Naive thymus-derived CD4-positive, alpha-beta T cell (primary cell): Measurements from ENCODE around the gene CCDC93. TPM values are rescaled to one million over a fixed set of nuclear protein-coding genes. Genes with fewer than 3 reads are reported as not detected.

Experiments used
- ATAC-seq: fragments of 150-1000 bp; cut with Tn5 transposase; 2 replicates; pipeline ENCODE4 v1.10.0; 2021; ENCODE audit warnings: mild to moderate bottlenecking, moderate library complexity
- CTCF ChIA-PET: fragments of 350-600 bp; sonication (Branson Sonifier 250); formaldehyde crosslinking; loops from one replicate; lab custom pipeline; 2021; ENCODE audit warnings: antibody characterized with exemption; lab: Charles Lee
- POLR2A ChIA-PET: fragments of 350-600 bp; sonication (Branson Sonifier 250); formaldehyde crosslinking; loops from one replicate; lab custom pipeline; 2021; ENCODE audit warnings: antibody characterized with exemption, inconsistent platforms; lab: Charles Lee
- DNase-seq, 9 donors: peaks; one replicate each; pipeline versions ENCODE4 v3.0.0 to v3.0.0-alpha.2; 2020 to 2022; ENCODE audit warnings: mixed read lengths in 1 of 9
- H3K27ac ChIP-seq: one replicate; pipeline ENCODE4 v1.7.0; 2013; ENCODE audit warnings: mild to moderate bottlenecking, low read depth, low read length, moderate library complexity
- H3K27me3 ChIP-seq, 2 donors: one replicate each; pipeline ENCODE4 v1.7.0; 2013; ENCODE audit warnings: low read length in 2 of 2, mild to moderate bottlenecking in 2 of 2, moderate library complexity in 2 of 2; ENCODE audit not compliant: control insufficient read depth in 2 of 2, insufficient read depth in 2 of 2
- H3K36me3 ChIP-seq, 3 experiments: 1 replicate in 2 of 3; 2 replicates in 1 of 3; pipeline ENCODE4 v1.7.0; 2013; ENCODE audit warnings: low read length in 3 of 3, mild to moderate bottlenecking in 3 of 3, moderate library complexity in 1 of 3; ENCODE audit not compliant: insufficient read depth in 3 of 3, control insufficient read depth in 2 of 3
- H3K4me1 ChIP-seq, 2 donors: one replicate each; pipeline ENCODE4 v1.7.0; 2013; ENCODE audit warnings: low read length in 2 of 2, mild to moderate bottlenecking in 2 of 2, moderate library complexity in 1 of 2; ENCODE audit not compliant: control insufficient read depth in 2 of 2, insufficient read depth in 2 of 2
- H3K4me3 ChIP-seq: 2 replicates; pipeline ENCODE4 v1.7.0; 2013; ENCODE audit warnings: mild to moderate bottlenecking, low read length
- H3K9me3 ChIP-seq, 3 experiments: 1 replicate in 2 of 3; 2 replicates in 1 of 3; pipeline ENCODE4 v1.7.0; 2013; ENCODE audit warnings: low read length in 3 of 3; ENCODE audit not compliant: control insufficient read depth in 2 of 3
- H3K27ac Mint-ChIP-seq, 9 donors: one replicate each; pipeline ENCODE4 v1.8.0; 2020 to 2022; ENCODE audit warnings: mixed read lengths in 9 of 9, mild to moderate bottlenecking in 8 of 9, moderate library complexity in 5 of 9, inconsistent platforms in 2 of 9
- H3K27me3 Mint-ChIP-seq, 5 donors: one replicate each; pipeline ENCODE4 v1.8.0; 2021 to 2022; ENCODE audit warnings: mixed read lengths in 5 of 5, mild to moderate bottlenecking in 1 of 5
- H3K36me3 Mint-ChIP-seq, 5 donors: one replicate each; pipeline ENCODE4 v1.8.0; 2020 to 2022; ENCODE audit warnings: mixed read lengths in 5 of 5, mild to moderate bottlenecking in 3 of 5, inconsistent platforms in 1 of 5
- H3K4me1 Mint-ChIP-seq, 7 donors: one replicate each; pipeline ENCODE4 v1.8.0; 2020 to 2022; ENCODE audit warnings: mixed read lengths in 7 of 7, mild to moderate bottlenecking in 3 of 7, inconsistent platforms in 1 of 7
- H3K4me3 Mint-ChIP-seq, 10 donors: one replicate each; pipeline ENCODE4 v1.8.0; 2020 to 2022; ENCODE audit warnings: mild to moderate bottlenecking in 10 of 10, mixed read lengths in 10 of 10, moderate library complexity in 6 of 10, inconsistent platforms in 2 of 10
- H3K9me3 Mint-ChIP-seq, 11 donors: one replicate each; pipeline ENCODE4 v1.8.0; 2020 to 2022; ENCODE audit warnings: mixed read lengths in 11 of 11, mild to moderate bottlenecking in 4 of 11, inconsistent platforms in 1 of 11, moderate library complexity in 1 of 11
- intact Hi-C, 2 donors: fragments of 100-400 bp; cut with micrococcal nuclease; formaldehyde crosslinking; loops; one replicate each; pipeline ENCODE4 v1.15.1; 2023
- polyA plus RNA-seq, 2 donors: library from polyadenylated mRNA; unstranded; fragments of 300-500 nt; fragmentation: Illumina TruSeq; gene quantifications; one replicate each; pipeline ENCODE4 v1.2.3, GENCODE V29; 2021
- total RNA-seq, 6 experiments: library from RNA in 5 of 6; stranded (reverse) in 5 of 6; gene quantifications; 1 replicate in 5 of 6; 2 replicates in 1 of 6; pipeline ENCODE4 v1.2.3 and lab custom pipeline; 2021 to 2026

CCDC93 gene
- total and polyA plus RNA-seq, 7 experiments from 2014 or later: 5.9 to 73.9 (median 47.9) TPM

DNA sequence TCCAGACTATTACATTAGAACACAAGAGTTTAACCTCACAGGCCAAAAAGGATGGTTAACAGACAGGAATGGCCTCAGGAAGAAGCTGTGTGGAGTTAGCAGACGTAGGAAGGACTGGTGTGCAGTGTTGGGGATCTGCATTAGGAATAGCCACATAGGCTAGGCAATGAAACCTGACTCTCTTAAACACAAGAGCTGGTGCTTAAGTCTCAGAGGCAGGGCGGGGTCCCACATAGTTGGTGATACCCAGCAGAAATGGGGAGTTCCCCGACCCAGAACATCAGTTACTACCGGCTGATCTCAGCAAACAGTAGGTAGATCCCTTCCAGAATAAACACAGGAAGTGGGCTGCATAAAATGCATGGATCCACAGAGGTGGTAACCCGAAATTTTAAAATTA lies 64.1 kb downstream of the CCDC93 start:
- ATAC-seq: no peak

DNA sequence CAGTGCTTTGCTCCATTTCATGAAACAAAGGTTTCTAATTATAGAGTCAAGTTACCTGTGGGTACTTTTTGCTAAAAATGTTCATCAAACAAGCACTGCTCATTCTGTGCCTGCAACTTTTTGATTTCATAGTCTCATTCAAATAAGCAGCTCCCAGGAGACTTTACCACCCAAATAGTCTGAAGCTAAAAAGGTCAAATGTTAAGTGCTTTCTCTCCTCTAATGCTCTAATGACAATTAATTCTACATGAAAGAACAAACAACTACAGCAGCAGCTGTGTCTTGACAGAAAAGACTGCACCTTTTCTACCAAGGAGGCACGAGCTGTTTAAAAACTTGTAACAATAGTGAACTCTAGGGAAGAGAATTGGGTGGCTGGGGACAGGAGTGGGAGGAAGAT lies 65.3 kb downstream of the CCDC93 start:
- Mint-ChIP-seq H3K27me3 (no peaks in the 10 kb centered on the region), H3K4me1 (peaks cover 0 to 6% (median 0%) of the 10 kb centered on the region in 7 donors), H3K4me3 (no peak overlapping the region), H3K27ac (peak overlapping the region in 1 of 9 donors; percentile 76), H3K36me3 (peaks cover 25 to 85% (median 60%) of the 10 kb centered on the region in 5 donors), H3K9me3 (no peaks in the 10 kb centered on the region)
- ChIA-PET POLR2A (interaction anchor here (0.6 kb wide), 1 partner anchor 130 kb away, joined by 3 read pairs; no protein-coding TSS in a partner anchor), CTCF (no interaction called here)
- Histone ChIP-seq H3K27me3 (no peaks in the 10 kb centered on the region), H3K9me3 (no peaks in the 10 kb centered on the region), H3K4me3 (no peak overlapping the region), H3K36me3 (peaks cover 41 to 95% (median 45%) of the 10 kb centered on the region in 3 experiments), H3K4me1 (no peaks in the 10 kb centered on the region), H3K27ac (no peak overlapping the region)
- intact Hi-C loops: loop anchor here in 1 of 2 donors (10.0 kb wide), 1 partner anchor 124 kb away; no protein-coding TSS in a partner anchor
- ATAC-seq (no peak), DNase-seq (no peak)

More for the DNA sequence above, 64.1 kb downstream of the CCDC93 start:
- Mint-ChIP-seq H3K27me3 (no peaks in the 10 kb centered on the region), H3K4me1 (peaks cover 0 to 6% (median 0%) of the 10 kb centered on the region in 7 donors), H3K27ac (no peak overlapping the region), H3K9me3 (no peaks in the 10 kb centered on the region), H3K4me3 (no peak overlapping the region), H3K36me3 (peaks cover 27 to 84% (median 61%) of the 10 kb centered on the region in 5 donors)
- no peak for DNase-seq
- CTCF ChIA-PET: no interaction called here
- POLR2A ChIA-PET: interaction anchor here (0.8 kb wide), 1 partner anchor 54 kb away, joined by 4 read pairs; no protein-coding TSS in a partner anchor
- Histone ChIP-seq H3K4me1 (no peaks in the 10 kb centered on the region), H3K9me3 (no peaks in the 10 kb centered on the region), H3K27ac (no peak overlapping the region), H3K27me3 (no peaks in the 10 kb centered on the region), H3K36me3 (peaks cover 35 to 95% (median 41%) of the 10 kb centered on the region in 3 experiments), H3K4me3 (no peak overlapping the region)
- intact Hi-C loops: loop anchor here (10.0 kb wide), 2 partner anchors 125 to 135 kb away; partner anchors contain the start of gene DDX18 (in 1 of the 2)

DNA sequence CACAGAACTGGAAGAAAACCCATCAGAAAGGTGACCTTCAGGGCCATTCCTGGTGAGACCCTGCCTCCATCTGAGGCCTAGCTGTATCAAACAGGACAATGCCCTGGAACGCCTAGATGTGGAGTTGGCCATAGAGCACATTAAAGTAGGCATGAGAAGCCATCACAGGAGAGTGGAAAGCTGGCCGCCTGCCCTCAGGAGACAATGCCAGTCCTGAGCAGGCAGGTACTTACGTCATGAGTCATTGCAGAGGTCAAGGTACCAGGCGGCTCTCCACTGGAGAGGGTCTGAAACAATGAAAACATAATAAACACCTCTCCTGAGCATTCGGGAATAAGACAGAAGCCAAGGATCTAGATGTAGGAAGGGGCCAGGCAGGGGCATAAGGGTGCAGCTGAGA lies 68.6 kb downstream of the CCDC93 start:
- intact Hi-C loops: loop anchor here in 1 of 2 donors (10.0 kb wide), 1 partner anchor 120 kb away; no protein-coding TSS in a partner anchor
- POLR2A ChIA-PET: no interaction called here

DNA sequence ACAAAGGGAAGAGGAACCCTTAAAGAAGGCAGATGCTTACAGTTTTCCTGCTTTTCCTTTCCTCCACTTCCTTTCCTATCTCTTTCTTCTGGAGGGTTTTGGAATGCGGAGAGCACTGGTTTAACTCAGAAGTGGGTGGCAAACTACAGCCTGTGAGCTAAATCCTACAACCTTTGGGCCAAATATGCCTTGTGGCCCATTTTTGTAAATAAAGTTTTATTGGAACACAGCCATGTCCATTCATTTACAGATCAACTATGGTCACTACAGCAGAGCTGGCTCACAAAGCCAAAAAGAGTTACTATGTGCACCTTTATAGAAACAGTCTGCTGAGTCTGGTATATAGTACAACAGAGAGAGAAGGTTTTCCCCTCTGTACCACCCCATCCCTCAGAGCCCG lies 69.1 kb downstream of the CCDC93 start:
- no peaks in the 10 kb centered on the region for H3K4me1 ChIP-seq
- intact Hi-C loops: loop anchor here in 1 of 2 donors (10.0 kb wide), 1 partner anchor 120 kb away; no protein-coding TSS in a partner anchor
- no peaks in the 10 kb centered on the region for H3K27me3 ChIP-seq
- no peak for ATAC-seq
- H3K9me3 Mint-ChIP-seq: peaks cover 0 to 2% (median 0%) of the 10 kb centered on the region in 11 donors
- CTCF ChIA-PET: no interaction called here
- H3K36me3 Mint-ChIP-seq: peaks cover 37 to 91% (median 60%) of the 10 kb centered on the region in 5 donors
- no peaks in the 10 kb centered on the region for H3K27me3 Mint-ChIP-seq
- DNase-seq: no peak
- no peaks in the 10 kb centered on the region for H3K9me3 ChIP-seq
- peaks cover 36 to 96% (median 44%) of the 10 kb centered on the region in 3 experiments for H3K36me3 ChIP-seq
- peak overlapping the region in 1 of 9 donors; percentile 33 for H3K27ac Mint-ChIP-seq
- no peak overlapping the region for H3K27ac ChIP-seq
- H3K4me3 ChIP-seq: no peak overlapping the region
- POLR2A ChIA-PET: no interaction called here
- H3K4me1 Mint-ChIP-seq: peaks cover 0 to 5% (median 0%) of the 10 kb centered on the region in 7 donors
- H3K4me3 Mint-ChIP-seq: no peak overlapping the region

More for the DNA sequence above, 68.6 kb downstream of the CCDC93 start:
- ATAC-seq: no peak
- Mint-ChIP-seq H3K27ac (peak overlapping the region in 2 of 9 donors; percentile 19 to 52), H3K4me3 (no peak overlapping the region), H3K36me3 (peaks cover 34 to 91% (median 55%) of the 10 kb centered on the region in 5 donors), H3K27me3 (no peaks in the 10 kb centered on the region), H3K9me3 (peaks cover 0 to 2% (median 0%) of the 10 kb centered on the region in 11 donors), H3K4me1 (peaks cover 0 to 6% (median 0%) of the 10 kb centered on the region in 7 donors)
- no peaks in the 10 kb centered on the region for H3K27me3 ChIP-seq
- CTCF ChIA-PET: no interaction called here
- H3K27ac ChIP-seq: no peak overlapping the region
- DNase-seq: no peak
- H3K36me3 ChIP-seq: peaks cover 34 to 95% (median 45%) of the 10 kb centered on the region in 3 experiments
- H3K4me1 ChIP-seq: no peaks in the 10 kb centered on the region
- H3K9me3 ChIP-seq: no peaks in the 10 kb centered on the region
- no peak overlapping the region for H3K4me3 ChIP-seq

DNA sequence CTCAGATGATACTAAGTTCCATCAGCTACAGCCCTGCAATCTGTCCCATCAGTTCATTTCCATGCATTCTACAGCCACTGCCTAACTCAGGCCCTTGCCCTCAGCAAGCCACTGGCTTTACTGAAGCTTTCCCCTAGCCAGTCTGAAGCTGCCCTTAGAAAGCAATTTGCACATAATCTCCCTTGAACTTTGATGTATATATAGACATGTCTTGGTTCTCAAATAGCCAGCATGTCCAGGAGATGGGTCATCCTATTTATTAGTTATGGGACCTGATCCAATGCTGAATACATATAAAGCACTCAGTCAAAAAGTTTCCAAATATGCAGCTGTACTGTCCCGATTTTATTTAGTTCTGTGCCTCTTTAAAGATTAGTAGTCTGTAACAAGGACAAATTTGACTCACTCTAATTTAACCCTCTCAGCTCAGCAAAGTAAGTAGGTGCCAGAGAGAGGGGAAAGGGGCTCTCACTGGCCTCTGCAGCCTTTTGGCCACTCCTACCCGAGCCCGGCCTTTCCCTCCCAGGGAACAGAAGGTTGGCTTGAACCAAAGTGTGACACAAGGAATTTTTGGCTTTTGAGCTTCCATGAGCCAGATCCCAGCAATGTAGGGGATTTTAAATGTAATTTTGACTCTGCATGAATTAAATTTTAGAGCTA lies 70.7 kb downstream of the CCDC93 start:
- H3K27me3 Mint-ChIP-seq: no peaks in the 10 kb centered on the region

DNA sequence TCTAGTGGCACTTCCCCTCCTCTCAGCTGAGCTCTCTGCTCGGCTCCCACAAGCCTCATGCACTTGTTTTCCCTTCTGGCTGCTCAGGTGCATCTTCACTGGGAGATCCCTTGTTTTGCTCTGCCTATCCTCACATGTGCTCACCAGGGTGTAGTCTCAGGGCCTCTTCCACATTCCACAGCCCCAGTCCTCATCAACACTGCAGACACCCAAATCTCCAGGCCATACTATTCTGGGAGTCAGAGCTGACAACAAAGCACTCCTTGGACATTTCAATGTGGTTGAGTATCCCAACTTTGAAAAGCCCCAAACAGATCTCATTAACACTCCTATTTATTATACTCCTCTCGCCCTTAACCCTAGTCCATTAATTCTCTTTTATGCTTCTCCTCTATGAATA lies 71.3 kb downstream of the CCDC93 start:
- CTCF ChIA-PET: interaction anchor here (1.2 kb wide), 1 partner anchor 61 kb away, joined by 4 read pairs; no protein-coding TSS in a partner anchor
- Histone ChIP-seq H3K9me3 (no peaks in the 10 kb centered on the region), H3K4me3 (no peak overlapping the region), H3K27ac (no peak overlapping the region), H3K27me3 (no peaks in the 10 kb centered on the region), H3K36me3 (peaks cover 29 to 100% (median 37%) of the 10 kb centered on the region in 3 experiments), H3K4me1 (no peaks in the 10 kb centered on the region)
- H3K9me3 Mint-ChIP-seq: peaks cover 0 to 2% (median 0%) of the 10 kb centered on the region in 11 donors
- peak overlapping the region in 4 of 9 donors; percentile 3 to 68 (median 20) for H3K27ac Mint-ChIP-seq
- no peaks in the 10 kb centered on the region for H3K27me3 Mint-ChIP-seq
- peaks cover 35 to 88% (median 66%) of the 10 kb centered on the region in 5 donors for H3K36me3 Mint-ChIP-seq
- POLR2A ChIA-PET: no interaction called here
- DNase-seq: no peak
- H3K4me3 Mint-ChIP-seq: no peak overlapping the region
- no peak for ATAC-seq
- peaks cover 0 to 5% (median 0%) of the 10 kb centered on the region in 7 donors for H3K4me1 Mint-ChIP-seq
- intact Hi-C loops: loop anchor here in 1 of 2 donors (10.0 kb wide), 1 partner anchor 118 kb away; no protein-coding TSS in a partner anchor

More for the DNA sequence above, 70.7 kb downstream of the CCDC93 start:
- Histone ChIP-seq H3K27ac (no peak overlapping the region), H3K36me3 (peaks cover 32 to 98% (median 40%) of the 10 kb centered on the region in 3 experiments), H3K4me3 (no peak overlapping the region), H3K9me3 (no peaks in the 10 kb centered on the region), H3K4me1 (no peaks in the 10 kb centered on the region), H3K27me3 (no peaks in the 10 kb centered on the region)
- ATAC-seq (no peak), DNase-seq (no peak)
- intact Hi-C loops: loop anchor here in 1 of 2 donors (10.0 kb wide), 1 partner anchor 118 kb away; no protein-coding TSS in a partner anchor
- Mint-ChIP-seq H3K27ac (peak overlapping the region in 4 of 9 donors; percentile 3 to 68 (median 30)), H3K4me1 (peaks cover 0 to 5% (median 0%) of the 10 kb centered on the region in 7 donors), H3K9me3 (peaks cover 0 to 2% (median 0%) of the 10 kb centered on the region in 11 donors), H3K4me3 (no peak overlapping the region), H3K36me3 (peaks cover 39 to 91% (median 65%) of the 10 kb centered on the region in 5 donors)
- POLR2A ChIA-PET: no interaction called here
- CTCF ChIA-PET: interaction anchor here (1.2 kb wide), 1 partner anchor 60 kb away, joined by 4 read pairs; no protein-coding TSS in a partner anchor
